IMR-90 (cell line): ENCODE data around the gene CDRT15. TPM values are rescaled to one million over a fixed set of nuclear protein-coding genes. Genes with fewer than 3 reads are reported as not detected.
"Not testable (repeated sequence)": the region's sequence is repeated elsewhere in the genome, so short reads cannot be mapped to it uniquely, and the experiment has no call there.

Source experiments
- ATAC-seq: fragments of 200-7000 bp; cut with Tn5 transposase; 2 replicates; pipeline ENCODE4 v1.9.1; 2020; ENCODE audit warnings: low read depth, mild to moderate bottlenecking, moderate library complexity
- BruUV-seq: library from RNA; stranded (reverse); fragments of 400-500 nt; replicated peaks from 2 replicates; lab custom pipeline; 2021; lab: Mats Ljungman, UMichigan
- CTCF ChIA-PET: fragments of 300-600 bp; formaldehyde crosslinking; extraction: SDS; loops from one replicate; lab custom pipeline; 2021; ENCODE audit warnings: antibody characterized with exemption; lab: Yijun Ruan, JAX
- POLR2A ChIA-PET: fragments of 300-600 bp; sonication (Branson Sonifier 250); formaldehyde crosslinking; loops from one replicate; lab custom pipeline; 2022; ENCODE audit warnings: antibody characterized with exemption; ENCODE audit not compliant: unreplicated experiment; lab: Charles Lee
- DNase-seq: peaks from one replicate; pipeline ENCODE4 v3.0.0; 2013
- H2AFZ ChIP-seq: replicated peaks from 2 replicates; pipeline ENCODE3; 2013; ENCODE audit warnings: low read length, mild to moderate bottlenecking; ENCODE audit not compliant: poor library complexity
- H2AK5ac ChIP-seq: 2 replicates; pipeline ENCODE4 v1.6.1; 2013; ENCODE audit warnings: low read depth, low read length, inconsistent platforms
- H2AK9ac ChIP-seq: replicated peaks from 2 replicates; pipeline ENCODE3; 2013; ENCODE audit warnings: mild to moderate bottlenecking, low read depth, low read length, moderate library complexity; ENCODE audit not compliant: poor library complexity
- H2BK120ac ChIP-seq: 2 replicates; pipeline ENCODE4 v1.6.1; 2013; ENCODE audit warnings: low read depth, low read length, inconsistent platforms
- H2BK15ac ChIP-seq: 3 replicates; pipeline ENCODE4 v1.6.1; 2013; ENCODE audit warnings: low read depth, low read length, inconsistent platforms
- H2BK20ac ChIP-seq: 2 replicates; pipeline ENCODE4 v1.6.1; 2013; ENCODE audit warnings: low read depth, mild to moderate bottlenecking, inconsistent platforms, low read length, moderate library complexity
- H2BK5ac ChIP-seq: 2 replicates; pipeline ENCODE4 v1.6.1; 2013; ENCODE audit warnings: mild to moderate bottlenecking, low read depth, low read length, inconsistent platforms; ENCODE audit not compliant: poor library complexity, severe bottlenecking
- H3K14ac ChIP-seq: replicated peaks from 2 replicates; pipeline ENCODE4 v1.6.1; 2013; ENCODE audit warnings: low read depth, low read length, inconsistent platforms
- H3K18ac ChIP-seq: 2 replicates; pipeline ENCODE4 v1.6.1; 2013; ENCODE audit warnings: low read depth, low read length, control low read depth
- H3K23ac ChIP-seq: 2 replicates; pipeline ENCODE4 v1.6.1; 2013; ENCODE audit warnings: low read depth, low read length, inconsistent platforms
- H3K27ac ChIP-seq: 2 replicates; pipeline ENCODE4 v1.5.1; 2013; ENCODE audit warnings: mild to moderate bottlenecking, control low read depth, low read length; ENCODE audit not compliant: insufficient read depth
- H3K27me3 ChIP-seq: 2 replicates; pipeline ENCODE4 v1.6.1; 2013; ENCODE audit warnings: low read length; ENCODE audit not compliant: control insufficient read depth, insufficient read depth
- H3K36me3 ChIP-seq: 2 replicates; pipeline ENCODE4 v1.6.1; 2013; ENCODE audit warnings: low read length, mixed read lengths; ENCODE audit not compliant: control insufficient read depth, insufficient read depth
- H3K4ac ChIP-seq: 2 replicates; pipeline ENCODE4 v1.6.1; 2013; ENCODE audit warnings: low read depth, low read length, inconsistent platforms
- H3K4me1 ChIP-seq: 2 replicates; pipeline ENCODE4 v1.6.1; 2013; ENCODE audit warnings: low read length, mixed read lengths; ENCODE audit not compliant: control insufficient read depth, insufficient read depth
- H3K4me2 ChIP-seq: 2 replicates; pipeline ENCODE4 v1.6.1; 2013; ENCODE audit warnings: low read depth, mild to moderate bottlenecking, control low read depth, low read length, moderate library complexity
- H3K4me3 ChIP-seq: 2 replicates; pipeline ENCODE4 v1.5.1; 2013; ENCODE audit warnings: low read depth, mild to moderate bottlenecking, control low read depth, low read length, moderate library complexity; ENCODE audit not compliant: insufficient read depth
- H3K56ac ChIP-seq: 2 replicates; pipeline ENCODE4 v1.6.1; 2013; ENCODE audit warnings: low read length, inconsistent platforms; ENCODE audit not compliant: insufficient read depth; ENCODE audit errors: extremely low read depth
- H3K79me1 ChIP-seq, 2 experiments: 2 replicates each; pipeline ENCODE4 v1.6.1; 2013; ENCODE audit warnings: low read length in 2 of 2, inconsistent platforms in 1 of 2, low read depth in 1 of 2
- H3K9ac ChIP-seq: 2 replicates; pipeline ENCODE4 v1.6.1; 2013; ENCODE audit warnings: low read depth, low read length, control low read depth
- H3K9me1 ChIP-seq: 2 replicates; pipeline ENCODE4 v1.6.1; 2013; ENCODE audit warnings: low read length, inconsistent platforms; ENCODE audit not compliant: insufficient read depth
- H3K9me3 ChIP-seq: 2 replicates; pipeline ENCODE4 v1.6.1; 2013; ENCODE audit warnings: low read length; ENCODE audit not compliant: control insufficient read depth, insufficient read depth
- H4K20me1 ChIP-seq: 2 replicates; pipeline ENCODE4 v1.6.1; 2013; ENCODE audit warnings: low read length, inconsistent platforms; ENCODE audit not compliant: insufficient read depth
- H4K5ac ChIP-seq: 2 replicates; pipeline ENCODE4 v1.6.1; 2013; ENCODE audit warnings: mild to moderate bottlenecking, low read depth, low read length, control low read depth
- H4K8ac ChIP-seq, 2 experiments: 2 replicates each; pipeline ENCODE4 v1.6.1; 2013; ENCODE audit warnings: low read depth in 2 of 2, low read length in 2 of 2, control low read depth in 1 of 2, inconsistent platforms in 1 of 2
- H4K91ac ChIP-seq: 2 replicates; pipeline ENCODE4 v1.6.1; 2013; ENCODE audit warnings: low read depth, low read length, inconsistent platforms; ENCODE audit not compliant: insufficient read depth
- WGBS, 2 experiments: methylation state at CpG; one replicate each; pipeline versions ENCODE4 v1.1.5 to v1.1.7; 2013; ENCODE audit warnings: missing lambda C conversion rate in 2 of 2; ENCODE audit not compliant: insufficient read length in 1 of 2; ENCODE audit errors: extremely low coverage in 2 of 2; 5-methylcytosine and 5-hydroxymethylcytosine counted together
- dilution Hi-C: fragments of 300-500 bp; cut with HindIII; formaldehyde crosslinking; loops from one replicate; pipeline ENCODE4 v1.14.3; 2018; ENCODE audit warnings: low sequenced_read_pairs; ENCODE audit not compliant: unreplicated experiment
- in situ Hi-C: fragments of 300-500 bp; cut with MboI; formaldehyde crosslinking; loops from 3 replicates; pipeline ENCODE4 v1.14.3; 2019; ENCODE audit warnings: low sequenced_read_pairs, inconsistent platforms, mixed read lengths
- intact Hi-C: fragments of 100-400 bp; cut with micrococcal nuclease; formaldehyde crosslinking; loops from 2 replicates; pipeline ENCODE4 v1.10.0; 2022
- polyA plus RNA-seq, 3 experiments: library from polyadenylated mRNA; depleted of rRNA; stranded (reverse); fragments of >200 nt; gene quantifications; 2 replicates each; pipeline ENCODE4 v1.2.3, GENCODE V29; 2012; ENCODE audit warnings: low replicate concordance in 1 of 3
- total RNA-seq: library from RNA; depleted of rRNA; stranded (reverse); fragments of >200 nt; gene quantifications from 2 replicates; pipeline ENCODE4 v1.2.3, GENCODE V29; 2012

The CDRT15 gene
- total and polyA plus RNA-seq, 2 of the 4 experiments (the other 2 are of a cell fraction) = not detected

GRCh38 chr17:14235047-14235446 lies 1.6 kb downstream of the CDRT15 start:
- H3K56ac ChIP-seq, ATAC-seq, H4K8ac ChIP-seq, H3K4me3 ChIP-seq, H2AK5ac ChIP-seq, H2BK15ac ChIP-seq, dilution Hi-C loops, BruUV-seq, in situ Hi-C loops, H4K5ac ChIP-seq, H2AFZ ChIP-seq, H3K14ac ChIP-seq, H3K4me1 ChIP-seq, H3K9me1 ChIP-seq, H3K27ac ChIP-seq, POLR2A ChIA-PET, H3K9me3 ChIP-seq, H3K4me2 ChIP-seq, intact Hi-C loops, H3K9ac ChIP-seq, CTCF ChIA-PET, H3K36me3 ChIP-seq, H3K27me3 ChIP-seq, H4K91ac ChIP-seq, H2AK9ac ChIP-seq, H4K20me1 ChIP-seq, H3K23ac ChIP-seq, H3K18ac ChIP-seq, H2BK120ac ChIP-seq, H3K4ac ChIP-seq, H2BK5ac ChIP-seq, H3K79me1 ChIP-seq, H2BK20ac ChIP-seq, DNase-seq: not testable (repeated sequence)
- WGBS, 2 experiments = no CpG with 5 or more reads among the region's 2 CpGs

DNA sequence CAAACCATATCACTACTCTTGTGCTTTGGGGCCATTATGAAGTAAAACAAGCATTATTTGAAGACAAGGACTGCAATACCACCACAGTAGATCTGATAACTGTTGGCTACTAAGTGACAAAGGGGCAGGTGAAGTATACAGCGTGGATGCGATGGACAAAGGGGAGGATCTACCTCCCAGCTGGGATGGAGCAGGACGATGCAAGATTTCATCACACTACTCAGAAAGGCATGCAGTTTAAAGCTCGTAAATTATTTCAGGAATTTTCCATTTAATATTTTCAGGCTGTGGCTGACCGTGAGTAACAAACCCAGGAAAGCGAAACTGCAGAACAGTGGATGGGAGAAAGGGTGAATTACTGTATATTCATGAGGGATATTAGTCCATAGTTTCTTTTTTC lies 5.5 kb downstream of the CDRT15 start:
- H3K4ac ChIP-seq, H3K27ac ChIP-seq, H3K18ac ChIP-seq, H4K20me1 ChIP-seq, intact Hi-C loops, in situ Hi-C loops, POLR2A ChIA-PET, BruUV-seq, DNase-seq, H3K4me2 ChIP-seq, H2BK15ac ChIP-seq, H2AFZ ChIP-seq, H3K9me3 ChIP-seq, CTCF ChIA-PET, H3K27me3 ChIP-seq, H2BK20ac ChIP-seq, H3K36me3 ChIP-seq, H3K23ac ChIP-seq, H4K5ac ChIP-seq, H3K79me1 ChIP-seq, H3K9me1 ChIP-seq, H3K4me1 ChIP-seq, H2BK5ac ChIP-seq, H4K91ac ChIP-seq, dilution Hi-C loops, H2AK9ac ChIP-seq, H3K56ac ChIP-seq, H3K9ac ChIP-seq, H2AK5ac ChIP-seq, H3K4me3 ChIP-seq: not testable (repeated sequence)
- Histone ChIP-seq H3K14ac (0 out of 2 replicates have a peak overlapping the region, but pooled peaks have one; percentile 37), H2BK120ac (peak overlapping the region; percentile 16; the same call in 1 of the 2 replicates), H4K8ac (peak overlapping the region in 1 of 2 experiments; percentile 15; a peak in 1 of 4 replicates)
- ATAC-seq = peak; percentile 65
- no CpG with 5 or more reads among the region's 6 CpGs for WGBS, 2 experiments
